AG08396 (cell line): ENCODE measurements around the gene ALOX12.

Experiments used
- DNase-seq: peaks from one replicate; pipeline ENCODE4 v3.0.0; 2012; ENCODE audit warnings: low spot score, mixed read lengths

Gene ALOX12

GRCh38 chr17:7021993-7022778 is 26.3 kb downstream of the ALOX12 start:
- peak; percentile 92 for DNase-seq

- DNase-seq: no peak
Measured at GRCh38 chr17:7022781-7023571, 27.1 kb downstream of the ALOX12 start, which contains the start of gene BCL6B. Gene BCL6B, plus strand, starts transcription at chr17:7023050. Its CDS starts 622 bp downstream, at chr17:7023672.

- DNase-seq: peak; percentile 86
Measured at GRCh38 chr17:7023576-7024401, 27.9 kb downstream of the ALOX12 start.

GRCh38 chr17:7024402-7024785 is 28.5 kb downstream of the ALOX12 start:
- no peak for DNase-seq

GRCh38 chr17:7025245-7025644 is 29.4 kb downstream of the ALOX12 start:
- no peak for DNase-seq

- no peak for DNase-seq
Measured at GRCh38 chr17:7026471-7027115, 30.7 kb downstream of the ALOX12 start.

GRCh38 chr17:7027335-7027734 is 31.5 kb downstream of the ALOX12 start:
- no peak for DNase-seq

- no peak for DNase-seq
Measured at GRCh38 chr17:7029096-7029495, 33.2 kb downstream of the ALOX12 start.

GRCh38 chr17:7029659-7030058 is 33.8 kb downstream of the ALOX12 start:
- no peak for DNase-seq

- DNase-seq: no peak
Measured at GRCh38 chr17:7034955-7035590, 39.2 kb downstream of the ALOX12 start.

GRCh38 chr17:7035591-7036368 is 39.9 kb downstream of the ALOX12 start, which contains the start of gene SLC16A13:
Gene SLC16A13, plus strand, starts transcription at chr17:7036015. Its CDS starts 368 bp downstream, at chr17:7036383.
- DNase-seq: peak; percentile 99

GRCh38 chr17:7038025-7038862 is 42.4 kb downstream of the ALOX12 start:
- no peak for DNase-seq

- no peak for DNase-seq
Measured at GRCh38 chr17:7039832-7040231, 44.0 kb downstream of the ALOX12 start.

- DNase-seq: no peak
Measured at GRCh38 chr17:7041607-7042500, 46.0 kb downstream of the ALOX12 start.

GRCh38 chr17:7042501-7043181 is 46.8 kb downstream of the ALOX12 start:
- no peak for DNase-seq

- no peak for DNase-seq
Measured at GRCh38 chr17:7043182-7043496, 47.3 kb downstream of the ALOX12 start.

GRCh38 chr17:7043497-7044198 is 47.8 kb downstream of the ALOX12 start, which contains the start of gene SLC16A11:
Gene SLC16A11, minus strand, starts transcription at chr17:7044092. Its CDS starts 579 bp downstream, at chr17:7043513.
- peak; percentile 62 for DNase-seq
